Measurements from ENCODE around the gene CCDC142.

The CCDC142 gene

GRCh38 chr2:74511104-74511989, 28.5 kb upstream of the CCDC142 start:
- TF ChIP-seq EGR1 (IDR thresholded peaks at IDR 0.05) = no peak
- no peak for TF ChIP-seq TAF1 (IDR thresholded peaks at IDR 0.05; ENCODE audit: low read depth)
- TF ChIP-seq CEBPB (IDR thresholded peaks at IDR 0.05) = no peak
- no peak for TF ChIP-seq NFIC (IDR thresholded peaks at IDR 0.05)
- TF ChIP-seq USF1 (IDR thresholded peaks at IDR 0.05) = no peak
- TF ChIP-seq TCF12 (IDR thresholded peaks at IDR 0.05; ENCODE audit: low read depth) = no peak
- TF ChIP-seq YY1 (IDR thresholded peaks at IDR 0.05; ENCODE audit: low read depth) = no peak
- no peak for TF ChIP-seq MAX (IDR thresholded peaks at IDR 0.05)
- TF ChIP-seq CREB1 (IDR thresholded peaks at IDR 0.05; ENCODE audit: low read depth) = no peak
- TF ChIP-seq REST (IDR thresholded peaks at IDR 0.05; ENCODE audit: low read depth) = no peak

GRCh38 chr2:74510272-74510671, 27.5 kb upstream of the CCDC142 start:
- TF ChIP-seq TAF1 (IDR thresholded peaks at IDR 0.05; ENCODE audit: low read depth) (no peak), MAX (IDR thresholded peaks at IDR 0.05) (no peak), CEBPB (IDR thresholded peaks at IDR 0.05) (no peak), RAD21 (IDR thresholded peaks at IDR 0.05; ENCODE audit: low read depth) (no peak), FOXM1 (IDR thresholded peaks at IDR 0.05; ENCODE audit: borderline replicate concordance, low read depth) (no peak), USF1 (IDR thresholded peaks at IDR 0.05) (no peak), ZBTB7A (IDR thresholded peaks at IDR 0.05; ENCODE audit: low read depth) (no peak), NFIC (IDR thresholded peaks at IDR 0.05) (no peak), CREB1 (IDR thresholded peaks at IDR 0.05; ENCODE audit: low read depth) (no peak), EGR1 (IDR thresholded peaks at IDR 0.05) (no peak), TEAD4 (IDR thresholded peaks at IDR 0.05) (no peak), TCF12 (IDR thresholded peaks at IDR 0.05; ENCODE audit: low read depth) (no peak), EP300 (IDR thresholded peaks at IDR 0.05; ENCODE audit: borderline replicate concordance) (no peak), YY1 (IDR thresholded peaks at IDR 0.05; ENCODE audit: low read depth) (no peak)

- TF ChIP-seq MAX (IDR thresholded peaks at IDR 0.05) = no peak
- peak; percentile 95 for TF ChIP-seq ZBTB7A (IDR thresholded peaks at IDR 0.05; ENCODE audit: low read depth)
Observed at GRCh38 chr2:74507926-74508520, 25.2 kb upstream of the CCDC142 start.

GRCh38 chr2:74507145-74507925, 24.5 kb upstream of the CCDC142 start, which contains the start of gene PCGF1:
TSS of gene PCGF1 (minus strand) at chr2:74507695. CDS start at chr2:74507668, 27 bp downstream.
- TF ChIP-seq FOXM1 (IDR thresholded peaks at IDR 0.05; ENCODE audit: borderline replicate concordance, low read depth) (no peak), CEBPB (IDR thresholded peaks at IDR 0.05) (peak; percentile 51; the same call in 1 of the 2 replicates), YY1 (IDR thresholded peaks at IDR 0.05; ENCODE audit: low read depth) (peak; percentile 95), CREB1 (IDR thresholded peaks at IDR 0.05; ENCODE audit: low read depth) (no peak), EP300 (IDR thresholded peaks at IDR 0.05; ENCODE audit: borderline replicate concordance) (no peak), TCF12 (IDR thresholded peaks at IDR 0.05; ENCODE audit: low read depth) (peak; percentile 71; the same call in 1 of the 2 replicates), REST (IDR thresholded peaks at IDR 0.05; ENCODE audit: low read depth) (no peak), EGR1 (IDR thresholded peaks at IDR 0.05) (0 out of 2 replicates have a peak, but pooled peaks have one; percentile 56), USF1 (IDR thresholded peaks at IDR 0.05) (peak; percentile 86), NFIC (IDR thresholded peaks at IDR 0.05) (peak; percentile 33; the same call in 1 of the 2 replicates), TAF1 (IDR thresholded peaks at IDR 0.05; ENCODE audit: low read depth) (peak; percentile 86), TEAD4 (IDR thresholded peaks at IDR 0.05) (no peak), ZBTB7A (IDR thresholded peaks at IDR 0.05; ENCODE audit: low read depth) (no peak; the same call in none of the 2 replicates), RAD21 (IDR thresholded peaks at IDR 0.05; ENCODE audit: low read depth) (no peak), MAX (IDR thresholded peaks at IDR 0.05) (peak; percentile 80)
